ES-I3 (cell line): ENCODE data around the gene FIBP.

ENCODE experiments used
- H3K36me3 ChIP-seq: 2 replicates; pipeline ENCODE4 v1.6.1; 2013; ENCODE audit warnings: mild to moderate bottlenecking, low read length, control low read depth, moderate library complexity; ENCODE audit not compliant: insufficient read depth
- H3K4me1 ChIP-seq: 2 replicates; pipeline ENCODE4 v1.6.1; 2013; ENCODE audit warnings: mild to moderate bottlenecking, control low read depth, low read length; ENCODE audit not compliant: insufficient read depth
- H3K9ac ChIP-seq: 2 replicates; pipeline ENCODE4 v1.6.1; 2013; ENCODE audit warnings: low read depth, mild to moderate bottlenecking, low read length, moderate library complexity
- H3K9me3 ChIP-seq: 2 replicates; pipeline ENCODE4 v1.6.1; 2013; ENCODE audit warnings: mild to moderate bottlenecking, low read length, moderate library complexity; ENCODE audit not compliant: control insufficient read depth, insufficient read depth

The FIBP gene

DNA sequence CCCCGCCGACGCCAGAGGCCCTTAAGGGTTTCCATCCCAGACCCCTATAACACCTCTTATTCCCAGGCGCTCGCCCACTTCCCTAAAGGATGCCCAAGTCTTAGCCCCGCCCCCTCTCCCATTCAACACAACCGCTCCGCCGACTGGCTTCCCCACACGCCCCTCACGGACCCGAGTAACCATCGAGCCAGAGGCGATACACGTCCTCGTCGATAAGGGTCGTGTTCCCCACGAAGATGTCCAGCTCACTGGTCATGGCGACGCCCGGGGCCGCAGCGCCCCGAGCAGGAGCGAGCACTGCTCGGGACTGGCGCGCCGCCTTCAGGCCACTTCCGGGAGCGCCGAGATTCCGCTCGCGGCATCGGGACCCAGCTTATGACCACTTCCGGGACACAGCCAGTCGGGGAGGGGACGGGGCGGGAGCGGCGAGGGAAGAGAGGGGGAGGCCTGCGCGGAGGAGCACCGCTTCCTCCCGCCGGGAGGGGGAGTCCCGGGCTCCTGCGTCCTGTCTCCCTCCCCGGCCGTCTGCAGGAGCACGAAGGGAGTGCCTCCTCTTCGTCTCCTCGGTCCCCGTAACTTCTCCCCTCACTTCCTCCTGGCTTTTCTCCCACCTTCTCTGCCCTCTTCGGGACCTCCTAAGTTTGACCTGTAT lies at the start of gene FIBP:
Gene FIBP (minus strand): TSS at position 309 of the 652 bp plus-strand sequence. CDS start 53 bp downstream, at position 256.
- H3K9me3 ChIP-seq = no peaks in the 10 kb centered on the region
- peak within 1 kb of the TSS; percentile 92 for H3K9ac ChIP-seq
- H3K36me3 ChIP-seq = peaks cover 26% of the 10 kb centered on the region
- H3K4me1 ChIP-seq = peaks cover 12% of the 10 kb centered on the region

DNA sequence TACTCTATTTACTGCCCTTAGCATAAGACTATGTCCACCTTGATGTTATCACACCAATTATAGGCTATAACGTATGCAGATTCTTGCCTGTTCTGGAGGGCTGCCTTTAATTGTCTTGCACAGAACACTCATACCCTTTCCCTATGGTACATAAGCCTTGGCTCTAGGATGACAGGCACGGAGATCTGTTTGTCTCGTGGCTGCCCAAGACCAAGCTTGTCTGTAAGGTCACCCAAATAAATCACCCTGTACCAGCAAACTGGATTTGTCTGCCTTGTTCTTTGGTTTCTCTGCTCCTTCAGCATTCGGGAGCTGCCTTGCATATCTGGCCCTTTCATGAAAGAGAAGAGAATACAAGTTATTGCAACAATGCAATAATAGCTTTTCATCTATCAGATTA lies 49.5 kb upstream of the FIBP start:
- peaks cover 7% of the 10 kb centered on the region for H3K4me1 ChIP-seq
- no peak overlapping the region for H3K9ac ChIP-seq
- no peaks in the 10 kb centered on the region for H3K36me3 ChIP-seq
- H3K9me3 ChIP-seq = no peaks in the 10 kb centered on the region

DNA sequence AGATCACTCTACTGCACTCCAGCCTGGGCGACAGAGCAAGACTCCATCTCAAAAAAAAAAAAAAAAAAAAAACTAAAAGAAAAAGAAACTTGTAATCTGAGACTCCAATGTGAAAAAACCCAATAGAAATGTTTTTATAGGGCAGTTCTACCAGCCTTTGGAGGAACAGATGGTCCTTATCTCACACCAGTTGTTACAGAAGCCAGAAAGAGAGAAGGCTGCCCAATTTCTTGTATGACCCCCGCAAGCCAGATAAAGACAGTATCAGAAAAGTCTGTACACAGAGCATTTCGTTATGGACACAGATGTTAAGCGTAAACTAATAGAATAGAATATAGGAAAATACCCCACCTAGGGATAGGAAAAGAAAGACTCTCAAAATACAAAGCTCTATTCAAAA lies 45.7 kb upstream of the FIBP start:
- Histone ChIP-seq H3K4me1 (peaks cover 16% of the 10 kb centered on the region), H3K36me3 (no peaks in the 10 kb centered on the region), H3K9me3 (no peaks in the 10 kb centered on the region), H3K9ac (no peak overlapping the region)

DNA sequence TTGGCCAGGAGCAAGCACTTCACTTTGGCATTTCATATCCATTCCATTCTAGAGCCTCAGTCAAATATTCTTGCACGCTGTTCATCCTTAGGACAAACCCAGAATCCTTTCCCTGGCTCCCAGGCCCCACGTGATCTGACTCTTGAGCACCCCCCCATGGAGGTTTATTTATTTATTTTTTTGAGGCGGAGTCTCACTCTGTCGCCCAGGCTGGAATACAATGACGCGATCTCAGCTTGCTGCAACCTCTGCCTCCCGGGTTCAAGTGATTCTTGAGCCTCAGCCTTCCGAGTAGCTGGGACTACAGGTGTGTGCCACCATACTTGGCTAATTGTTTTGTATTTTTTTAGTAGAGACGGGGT lies 44.3 kb upstream of the FIBP start:
- peaks cover 12% of the 10 kb centered on the region for H3K4me1 ChIP-seq
- no peaks in the 10 kb centered on the region for H3K9me3 ChIP-seq
- no peaks in the 10 kb centered on the region for H3K36me3 ChIP-seq
- H3K9ac ChIP-seq = peak overlapping the region; percentile 54; the same call in 1 of the 2 replicates

DNA sequence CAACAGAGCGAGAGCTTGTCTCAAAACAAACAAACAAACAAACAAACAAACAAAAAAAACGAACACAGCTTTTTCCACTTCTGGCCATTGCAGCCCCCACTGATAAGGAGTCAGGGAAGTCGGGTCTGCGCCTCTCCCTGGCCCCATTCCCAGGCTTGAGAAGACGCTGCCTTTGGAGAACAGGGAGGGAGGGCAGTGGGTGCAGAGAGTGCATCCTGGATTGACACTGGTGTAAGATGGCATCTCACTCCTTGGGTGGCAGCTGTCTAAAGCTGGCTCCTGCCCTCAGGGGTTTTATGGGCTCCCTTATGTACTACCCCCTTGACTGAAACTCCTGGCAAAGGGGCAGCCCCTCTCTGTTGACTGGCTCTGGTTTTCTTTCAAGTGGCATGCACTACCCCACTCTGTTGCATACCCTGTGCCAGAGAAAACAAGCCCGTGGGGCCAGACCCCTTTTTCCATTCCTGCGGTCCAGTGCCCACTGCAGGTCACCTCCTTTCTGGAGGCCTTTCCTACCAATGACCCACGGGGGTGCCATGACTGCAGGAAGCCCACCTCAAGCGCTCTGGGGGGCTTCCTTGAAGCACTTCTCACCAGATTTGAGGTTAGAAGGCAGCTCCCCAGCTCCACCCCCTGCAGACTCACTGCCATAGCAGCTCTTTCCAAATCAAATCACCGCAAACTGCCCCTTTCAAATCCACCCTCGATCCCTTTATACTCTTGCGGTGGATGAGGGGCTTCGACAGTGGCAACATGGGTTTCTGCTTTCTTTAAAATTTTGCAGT lies 43.7 kb upstream of the FIBP start:
- no peaks in the 10 kb centered on the region for H3K9me3 ChIP-seq
- H3K9ac ChIP-seq = peak overlapping the region; percentile 54; the same call in 1 of the 2 replicates
- peaks cover 9% of the 10 kb centered on the region; the same call in 1 of the 2 replicates for H3K4me1 ChIP-seq
- no peaks in the 10 kb centered on the region for H3K36me3 ChIP-seq

- H3K9ac ChIP-seq = no peak overlapping the region
- H3K9me3 ChIP-seq = no peaks in the 10 kb centered on the region
- H3K4me1 ChIP-seq = peaks cover 9% of the 10 kb centered on the region; the same call in 1 of the 2 replicates
- no peaks in the 10 kb centered on the region for H3K36me3 ChIP-seq
These were observed 40.4 kb upstream of the FIBP start for GRCh38 chr11:65928667-65929066.

DNA sequence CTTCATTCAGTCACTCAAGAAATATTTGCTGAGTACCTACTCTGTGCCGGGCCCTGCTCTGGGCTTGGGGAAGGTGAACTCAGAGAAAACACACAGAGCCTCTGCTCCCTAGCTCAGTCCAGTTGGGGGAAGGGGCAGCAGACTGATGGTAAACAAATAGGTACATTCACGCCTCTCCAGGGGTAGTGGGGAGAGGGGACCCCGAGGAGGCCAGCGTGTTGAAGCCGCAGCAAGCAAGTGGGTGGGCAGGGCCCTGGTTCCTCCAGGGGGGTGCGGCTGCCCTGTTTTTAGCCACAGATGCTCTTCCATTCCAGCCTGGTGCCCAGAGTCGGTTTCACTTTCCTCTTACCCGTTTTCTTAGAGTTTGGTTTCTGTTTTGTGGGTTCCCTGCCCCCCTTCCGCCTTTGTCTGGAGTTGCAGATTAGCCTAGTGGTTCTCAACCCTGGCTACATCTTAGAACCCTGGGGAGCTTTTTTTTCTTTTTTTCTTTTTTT lies 39.7 kb upstream of the FIBP start:
- Histone ChIP-seq H3K9me3 (no peaks in the 10 kb centered on the region), H3K9ac (no peak overlapping the region)

GRCh38 chr11:65925397-65925796 lies 37.1 kb upstream of the FIBP start:
- no peaks in the 10 kb centered on the region; the same call in 1 of the 2 replicates for H3K36me3 ChIP-seq
- no peak overlapping the region for H3K9ac ChIP-seq
- no peaks in the 10 kb centered on the region for H3K9me3 ChIP-seq
- no peaks in the 10 kb centered on the region; the same call in 1 of the 2 replicates for H3K4me1 ChIP-seq

More for the DNA sequence above, 39.7 kb upstream of the FIBP start:
- Histone ChIP-seq H3K4me1 (peaks cover 9% of the 10 kb centered on the region; the same call in 1 of the 2 replicates), H3K36me3 (no peaks in the 10 kb centered on the region)

DNA sequence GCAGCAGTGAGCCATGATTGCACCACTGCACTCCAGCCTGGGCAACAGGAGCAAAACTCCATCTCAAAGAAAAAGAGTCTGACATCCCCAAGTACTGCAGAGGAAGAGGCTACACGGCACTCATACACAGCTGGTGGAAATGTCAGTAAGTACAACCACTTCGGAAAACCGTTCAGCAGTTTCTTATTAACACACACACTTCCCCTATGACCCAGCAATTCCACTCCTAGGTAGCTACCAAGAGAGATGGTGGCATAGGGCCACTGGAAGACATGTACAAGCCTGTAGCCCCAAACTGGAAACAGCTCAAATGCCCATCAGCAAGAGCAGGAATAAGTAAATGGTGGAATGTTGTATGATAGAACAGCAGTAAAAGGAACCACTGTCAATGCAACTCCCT lies 34.3 kb upstream of the FIBP start:
- Histone ChIP-seq H3K9ac (no peak overlapping the region), H3K4me1 (no peaks in the 10 kb centered on the region; the same call in 1 of the 2 replicates), H3K9me3 (no peaks in the 10 kb centered on the region), H3K36me3 (no peaks in the 10 kb centered on the region; the same call in 1 of the 2 replicates)

- H3K9me3 ChIP-seq = no peaks in the 10 kb centered on the region
- H3K9ac ChIP-seq = no peak overlapping the region
- H3K4me1 ChIP-seq = peaks cover under 1% of the 10 kb centered on the region; the same call in 1 of the 2 replicates
- H3K36me3 ChIP-seq = no peaks in the 10 kb centered on the region; the same call in 1 of the 2 replicates
These were observed 33.6 kb upstream of the FIBP start for GRCh38 chr11:65921876-65922275.

- H3K9ac ChIP-seq = no peak overlapping the region
- H3K4me1 ChIP-seq = peaks cover 8% of the 10 kb centered on the region; the same call in 1 of the 2 replicates
- no peaks in the 10 kb centered on the region for H3K9me3 ChIP-seq
- no peaks in the 10 kb centered on the region; the same call in 1 of the 2 replicates for H3K36me3 ChIP-seq
These were observed 32.8 kb upstream of the FIBP start for GRCh38 chr11:65921033-65921555.

DNA sequence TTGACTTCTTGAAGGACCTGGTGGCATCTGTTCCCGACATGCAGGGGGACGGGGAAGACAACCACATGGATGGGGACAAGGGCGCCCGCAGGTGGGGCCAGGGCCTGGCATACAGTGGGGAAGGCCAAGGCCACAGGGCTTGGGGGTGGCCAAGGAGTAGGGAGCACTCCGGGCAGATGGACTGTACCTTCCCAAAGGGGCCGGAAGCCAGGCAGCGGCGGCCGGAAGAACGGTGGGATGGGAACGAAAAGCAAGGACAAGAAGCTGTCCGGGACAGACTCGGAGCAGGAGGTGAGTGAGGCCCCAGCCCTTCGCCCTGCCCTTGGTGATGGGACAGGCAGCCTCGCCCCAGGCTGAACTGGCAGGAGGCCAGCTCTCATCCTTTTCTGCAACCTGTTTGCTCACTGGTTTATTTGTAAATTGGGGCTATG lies 32.1 kb upstream of the FIBP start:
- H3K36me3 ChIP-seq = no peaks in the 10 kb centered on the region; the same call in 1 of the 2 replicates
- peak overlapping the region; percentile 68; the same call in 1 of the 2 replicates for H3K9ac ChIP-seq
- peaks cover 11% of the 10 kb centered on the region; the same call in 1 of the 2 replicates for H3K4me1 ChIP-seq
- no peaks in the 10 kb centered on the region for H3K9me3 ChIP-seq

DNA sequence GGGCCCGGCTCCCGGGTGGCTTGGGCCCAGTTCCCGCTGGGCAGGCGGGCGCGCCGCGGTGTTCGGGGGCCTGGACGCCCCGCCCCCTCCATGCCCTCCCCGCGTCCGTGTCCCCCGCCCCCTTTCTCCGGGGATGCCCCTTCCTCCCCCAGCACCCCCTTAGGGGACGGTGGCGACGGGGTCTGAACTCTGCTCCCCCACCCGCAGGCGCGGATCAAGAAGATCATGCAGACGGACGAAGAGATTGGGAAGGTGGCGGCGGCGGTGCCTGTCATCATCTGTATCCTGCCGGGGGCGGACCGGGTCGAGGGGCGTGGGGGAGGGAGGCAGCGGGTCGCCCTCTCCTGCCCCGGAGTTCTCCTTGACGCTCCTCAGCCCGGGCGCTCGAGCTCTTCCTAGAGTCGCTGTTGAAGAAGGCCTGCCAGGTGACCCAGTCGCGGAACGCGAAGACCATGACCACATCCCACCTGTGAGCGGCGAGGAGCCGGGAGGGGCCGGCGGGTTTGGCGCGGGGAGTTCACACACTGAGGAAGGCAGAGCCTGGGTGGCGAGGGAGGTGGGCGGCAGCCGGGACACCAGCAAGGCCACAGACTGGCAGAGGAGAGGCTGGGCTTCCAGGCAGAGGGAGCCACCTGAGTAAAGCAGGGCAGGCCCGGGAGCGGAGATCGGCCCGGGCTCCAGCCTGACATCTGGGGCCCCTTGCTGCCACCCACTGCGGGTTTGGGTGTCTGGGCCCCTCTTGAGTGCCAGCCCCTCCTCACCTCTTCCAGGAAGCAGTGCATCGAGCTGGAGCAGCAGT lies 31.5 kb upstream of the FIBP start:
- no peaks in the 10 kb centered on the region for H3K9me3 ChIP-seq
- H3K4me1 ChIP-seq = peaks cover 11% of the 10 kb centered on the region; the same call in 1 of the 2 replicates
- H3K36me3 ChIP-seq = no peaks in the 10 kb centered on the region; the same call in 1 of the 2 replicates
- H3K9ac ChIP-seq = peak overlapping the region; percentile 68
